Panc1 (cell line): ENCODE results near the gene NRG2. TPM values are rescaled to one million over a fixed set of nuclear protein-coding genes. Genes with fewer than 3 reads are reported as not detected.

Source experiments
- ATAC-seq: fragments of 200-7000 bp; cut with Tn5 transposase; 2 replicates; pipeline ENCODE4 v1.9.1; 2020; ENCODE audit warnings: mild to moderate bottlenecking, moderate library complexity
- BruUV-seq: library from RNA; stranded (reverse); fragments of 400-500 nt; replicated peaks from 2 replicates; lab custom pipeline; 2021; lab: Mats Ljungman, UMichigan
- CTCF ChIA-PET: fragments of 300-600 bp; sonication (Branson Sonifier 250); formaldehyde crosslinking; loops from one replicate; lab custom pipeline; 2022; ENCODE audit warnings: antibody characterized with exemption; lab: Charles Lee
- POLR2A ChIA-PET: fragments of 300-600 bp; sonication (Branson Sonifier 250); formaldehyde crosslinking; loops from one replicate; lab custom pipeline; 2022; ENCODE audit warnings: antibody characterized with exemption; lab: Charles Lee
- DNase-seq: peaks from one replicate; pipeline ENCODE4 v3.0.0-alpha.2; 2010; ENCODE audit warnings: low read depth, low spot score
- H3K27ac ChIP-seq: 2 replicates; pipeline ENCODE4 v1.5.1; 2011; ENCODE audit warnings: mild to moderate bottlenecking, low read length, inconsistent platforms
- H3K27me3 ChIP-seq: fragments of 200-500 bp; sonication (Bioruptor generic); 2 replicates; pipeline ENCODE4 v1.6.0; 2014; ENCODE audit warnings: low read length, inconsistent platforms; ENCODE audit not compliant: control insufficient read depth, insufficient read depth
- H3K36me3 ChIP-seq: fragments of 200-500 bp; sonication (Bioruptor generic); 2 replicates; pipeline ENCODE4 v1.5.1; 2014; ENCODE audit warnings: inconsistent platforms, mild to moderate bottlenecking, low read length, moderate library complexity; ENCODE audit not compliant: control insufficient read depth, insufficient read depth
- H3K4me1 ChIP-seq: 2 replicates; pipeline ENCODE4 v1.5.1; 2011; ENCODE audit warnings: inconsistent platforms, mild to moderate bottlenecking, low read length, moderate library complexity; ENCODE audit not compliant: control insufficient read depth, insufficient read depth
- H3K4me3 ChIP-seq, 2 experiments: 2 replicates each; pipeline ENCODE4 v1.5.1; 2011 to 2012; ENCODE audit warnings: low read depth in 2 of 2, low read length in 2 of 2, mild to moderate bottlenecking in 2 of 2, inconsistent platforms in 1 of 2, moderate library complexity in 1 of 2
- H3K9me3 ChIP-seq: fragments of 200-500 bp; sonication (Bioruptor generic); 2 replicates; pipeline ENCODE4 v1.5.1; 2014; ENCODE audit warnings: low read depth, mild to moderate bottlenecking, inconsistent platforms, low read length, moderate library complexity; ENCODE audit not compliant: control insufficient read depth, insufficient read depth
- CTCF ChIP-seq: fragments of 450-650 bp; IDR thresholded peaks from 2 replicates; pipeline ENCODE4 v1.5.1; 2017; ENCODE audit warnings: mild to moderate bottlenecking
- POLR2AphosphoS5 ChIP-seq: IDR thresholded peaks from 2 replicates; pipeline ENCODE4 v1.6.1; 2012; ENCODE audit warnings: mild to moderate bottlenecking, low read depth, low read length, moderate library complexity
- SIN3A ChIP-seq: IDR thresholded peaks from 2 replicates; pipeline ENCODE4 v1.6.1; 2012; ENCODE audit warnings: low read depth, mild to moderate bottlenecking, low read length, moderate library complexity, borderline replicate concordance; ENCODE audit not compliant: insufficient read depth
- TCF7L2 ChIP-seq: IDR thresholded peaks from 2 replicates; pipeline ENCODE4 v1.6.1; 2011; ENCODE audit warnings: mild to moderate bottlenecking, low read depth, low read length, inconsistent platforms
- in situ Hi-C: cut with HindIII; loops from 2 replicates; pipeline ENCODE4 v1.10.0; 2016; ENCODE audit warnings: low sequenced_read_pairs, low pct_unique_long_range_greater_than_20kb
- intact Hi-C: fragments of 100-400 bp; cut with micrococcal nuclease; formaldehyde crosslinking; loops from one replicate; pipeline ENCODE4 v1.10.0; 2022; ENCODE audit not compliant: unreplicated experiment
- total RNA-seq: library from RNA; stranded (reverse); gene quantifications from one replicate; pipeline ENCODE4 v1.2.1, GENCODE V29; 2021; ENCODE audit not compliant: unreplicated experiment
- TF ChIP-seq, protein P1 (sequence below), 2 experiments: IDR thresholded peaks; 2 replicates each; pipeline ENCODE4 v1.6.1; 2011 to 2012; ENCODE audit warnings: low read depth in 2 of 2, control low read depth in 1 of 2, low read length in 1 of 2, mild to moderate bottlenecking in 1 of 2, moderate library complexity in 1 of 2; ENCODE audit not compliant: insufficient read depth in 1 of 2

NRG2 gene
- total RNA-seq, 1 experiment from 2014 or later = 20.2 TPM

- Histone ChIP-seq H3K9me3 (no peaks in the 10 kb centered on the region), H3K27me3 (no peaks in the 10 kb centered on the region), H3K36me3 (no peaks in the 10 kb centered on the region), H3K4me3 (no peak overlapping the region), H3K4me1 (peaks cover 17% of the 10 kb centered on the region), H3K27ac (no peak overlapping the region)
- ChIA-PET CTCF (no interaction called here), POLR2A (no interaction called here)
- intact Hi-C loops (loop anchor here (10.0 kb wide), 1 partner anchor 172 kb away; no protein-coding TSS in a partner anchor), in situ Hi-C loops (no loop called here)
- no peak for ATAC-seq
- DNase-seq = no peak
- no peak for TF ChIP-seq POLR2AphosphoS5
- TF ChIP-seq SIN3A = no peak
- TF ChIP-seq, protein P1, sequence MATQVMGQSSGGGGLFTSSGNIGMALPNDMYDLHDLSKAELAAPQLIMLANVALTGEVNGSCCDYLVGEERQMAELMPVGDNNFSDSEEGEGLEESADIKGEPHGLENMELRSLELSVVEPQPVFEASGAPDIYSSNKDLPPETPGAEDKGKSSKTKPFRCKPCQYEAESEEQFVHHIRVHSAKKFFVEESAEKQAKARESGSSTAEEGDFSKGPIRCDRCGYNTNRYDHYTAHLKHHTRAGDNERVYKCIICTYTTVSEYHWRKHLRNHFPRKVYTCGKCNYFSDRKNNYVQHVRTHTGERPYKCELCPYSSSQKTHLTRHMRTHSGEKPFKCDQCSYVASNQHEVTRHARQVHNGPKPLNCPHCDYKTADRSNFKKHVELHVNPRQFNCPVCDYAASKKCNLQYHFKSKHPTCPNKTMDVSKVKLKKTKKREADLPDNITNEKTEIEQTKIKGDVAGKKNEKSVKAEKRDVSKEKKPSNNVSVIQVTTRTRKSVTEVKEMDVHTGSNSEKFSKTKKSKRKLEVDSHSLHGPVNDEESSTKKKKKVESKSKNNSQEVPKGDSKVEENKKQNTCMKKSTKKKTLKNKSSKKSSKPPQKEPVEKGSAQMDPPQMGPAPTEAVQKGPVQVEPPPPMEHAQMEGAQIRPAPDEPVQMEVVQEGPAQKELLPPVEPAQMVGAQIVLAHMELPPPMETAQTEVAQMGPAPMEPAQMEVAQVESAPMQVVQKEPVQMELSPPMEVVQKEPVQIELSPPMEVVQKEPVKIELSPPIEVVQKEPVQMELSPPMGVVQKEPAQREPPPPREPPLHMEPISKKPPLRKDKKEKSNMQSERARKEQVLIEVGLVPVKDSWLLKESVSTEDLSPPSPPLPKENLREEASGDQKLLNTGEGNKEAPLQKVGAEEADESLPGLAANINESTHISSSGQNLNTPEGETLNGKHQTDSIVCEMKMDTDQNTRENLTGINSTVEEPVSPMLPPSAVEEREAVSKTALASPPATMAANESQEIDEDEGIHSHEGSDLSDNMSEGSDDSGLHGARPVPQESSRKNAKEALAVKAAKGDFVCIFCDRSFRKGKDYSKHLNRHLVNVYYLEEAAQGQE (IDR thresholded peaks at IDR 0.05; ENCODE audit: insufficient read depth in 1 of 2, low read depth in 2 of 2, low read length in 1 of 2) = no peak
- no peak for TF ChIP-seq CTCF
- TF ChIP-seq TCF7L2 = no peak
- no TSS peak for BruUV-seq
These were observed 60.2 kb downstream of the NRG2 start for GRCh38 chr5:139982975-139983240.

GRCh38 chr5:139982157-139982974, 60.7 kb downstream of the NRG2 start:
- no peak for ATAC-seq
- POLR2A ChIA-PET = no interaction called here
- Histone ChIP-seq H3K4me1 (peaks cover 17% of the 10 kb centered on the region), H3K4me3 (no peak overlapping the region), H3K36me3 (no peaks in the 10 kb centered on the region), H3K9me3 (no peaks in the 10 kb centered on the region), H3K27ac (no peak overlapping the region), H3K27me3 (no peaks in the 10 kb centered on the region)
- no peak for DNase-seq
- in situ Hi-C loops = no loop called here
- BruUV-seq = no TSS peak
- intact Hi-C loops = loop anchor here (10.0 kb wide), 1 partner anchor 172 kb away; no protein-coding TSS in a partner anchor
- CTCF ChIA-PET = interaction anchor here (1.0 kb wide), 1 partner anchor 14 kb away, joined by 3 read pairs; no protein-coding TSS in a partner anchor
- TF ChIP-seq, protein P1 (IDR thresholded peaks at IDR 0.05; ENCODE audit: insufficient read depth in 1 of 2, low read depth in 2 of 2, low read length in 1 of 2) = no peak
